Thyroid gland (tissue), 4 donors: ENCODE results near the gene C17orf50. TPM values are rescaled to one million over a fixed set of nuclear protein-coding genes. Genes with fewer than 3 reads are reported as not detected.

Experiments
- DNase-seq, 2 donors: peaks; one replicate each; pipeline ENCODE4 v3.0.0-alpha.2; 2019
- H3K27ac ChIP-seq, 3 donors: fragments of 200-600 bp; sonication (generic); 1 replicate in 2 of 3; 2 replicates in 1 of 3; pipeline ENCODE4 v1.5.1; 2016 to 2019; ENCODE audit warnings: mild to moderate bottlenecking in 1 of 3, moderate library complexity in 1 of 3
- H3K27me3 ChIP-seq: fragments of 200-600 bp; sonication (generic); one replicate; pipeline ENCODE4 v1.5.1; 2019
- H3K36me3 ChIP-seq, 2 donors: fragments of 200-600 bp; sonication (generic); one replicate each; pipeline ENCODE4 v1.5.1; 2016 to 2019
- H3K4me1 ChIP-seq, 2 donors: fragments of 200-600 bp; sonication (generic); one replicate each; pipeline ENCODE4 v1.5.1; 2017 to 2019
- H3K4me3 ChIP-seq, 3 donors: fragments of 200-600 bp; sonication (generic); replicated peaks in 1 of 3; 1 replicate in 2 of 3; 2 replicates in 1 of 3; pipeline ENCODE4 v1.5.1; 2016; ENCODE audit warnings: mild to moderate bottlenecking in 1 of 3
- H3K9me3 ChIP-seq: fragments of 200-600 bp; sonication (generic); one replicate; pipeline ENCODE4 v1.5.1; 2017
- POLR2A ChIP-seq, 2 donors: fragments of 450-650 bp; IDR thresholded peaks; one replicate each; pipeline ENCODE4 v1.6.1; 2017; ENCODE audit warnings: antibody characterized with exemption in 2 of 2, mild to moderate bottlenecking in 2 of 2, moderate library complexity in 1 of 2
- WGBS, 2 donors: methylation state at CpG; one replicate each; pipeline ENCODE4 v1.1.5; 2017; 5-methylcytosine and 5-hydroxymethylcytosine counted together
- intact Hi-C: fragments of 100-400 bp; cut with DNase I; formaldehyde crosslinking; loops from one replicate; pipeline ENCODE4 v1.15.1; 2023
- total RNA-seq, 4 donors: library from RNA; depleted of rRNA; stranded (reverse); fragments of >200 nt; gene quantifications; one replicate each; pipeline ENCODE4 v1.2.3, GENCODE V29; 2016
- TF ChIP-seq, protein P1 (sequence below), 6 experiments: fragments of 200-600 bp in 3 of 6; fragments of 450-650 bp in 3 of 6; sonication (generic) in 3 of 6; IDR thresholded peaks; one replicate each; pipeline ENCODE4 v1.5.1; 2016 to 2019; ENCODE audit warnings: antibody characterized with exemption in 6 of 6, mild to moderate bottlenecking in 2 of 6, inconsistent platforms in 1 of 6, moderate library complexity in 1 of 6

The C17orf50 gene
- total RNA-seq, 4 donors from 2014 or later = 0.40 TPM; not detected in 3

DNA sequence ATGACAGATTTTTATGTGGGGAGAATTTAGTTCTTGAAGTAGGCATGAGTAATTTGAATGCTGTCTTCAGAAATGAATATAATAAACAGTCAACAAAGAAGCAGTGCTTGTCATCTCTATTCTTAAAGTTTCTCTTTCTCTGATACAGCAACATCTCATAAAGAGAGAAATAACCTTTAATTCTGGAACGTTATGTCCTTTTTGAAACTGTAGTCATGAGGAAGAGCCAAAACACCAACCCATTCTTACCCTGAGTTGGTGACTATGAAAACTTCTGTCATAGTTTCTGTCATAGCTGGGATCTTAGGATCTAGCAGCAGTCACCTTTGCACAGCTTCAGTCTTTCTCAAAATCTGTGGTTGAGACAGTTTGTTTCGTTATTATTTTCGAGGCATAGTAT, 44.5 kb upstream of the C17orf50 start:
- Histone ChIP-seq H3K36me3 (no peaks in the 10 kb centered on the region), H3K27ac (peak overlapping the region; percentile 53 to 77 (median 56)), H3K9me3 (no peaks in the 10 kb centered on the region), H3K27me3 (no peaks in the 10 kb centered on the region), H3K4me3 (no peak overlapping the region), H3K4me1 (peaks cover 22 to 35% of the 10 kb centered on the region in 2 donors)
- 83 to 88% methylated on average over 3 of the region's 3 CpGs for WGBS, 2 donors
- intact Hi-C loops = no loop called here
- no peak for TF ChIP-seq POLR2A (IDR thresholded peaks at IDR 0.05)
- DNase-seq = no peak

DNA sequence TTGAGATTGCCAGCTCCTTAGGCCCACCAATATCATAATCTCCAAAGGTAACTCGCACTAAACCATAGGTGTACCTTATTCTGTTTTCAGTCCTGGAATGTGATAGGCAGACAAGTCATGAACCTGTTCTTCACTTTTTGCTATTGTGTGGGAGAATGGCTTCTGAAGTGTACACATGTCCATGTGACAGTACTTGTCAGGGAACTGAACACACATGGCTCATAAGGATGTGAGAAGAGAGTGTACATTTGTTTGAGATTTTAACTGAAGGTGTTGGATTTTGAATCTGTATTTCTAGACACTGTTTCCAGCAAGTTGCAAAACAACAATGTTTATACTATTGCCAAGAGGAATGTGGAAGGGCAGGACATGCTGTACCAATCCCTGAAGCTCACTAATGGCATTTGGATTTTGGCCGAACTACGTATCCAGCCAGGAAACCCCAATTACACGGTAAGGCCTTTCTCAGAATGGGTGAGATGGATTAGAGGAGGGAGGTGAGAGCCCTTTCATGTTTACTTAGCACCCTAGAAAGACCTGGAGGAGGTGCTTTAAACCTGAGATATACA, 43.7 kb upstream of the C17orf50 start:
- Histone ChIP-seq H3K4me3 (no peak overlapping the region), H3K27me3 (no peaks in the 10 kb centered on the region), H3K27ac (peak overlapping the region; percentile 53 to 82 (median 79)), H3K36me3 (no peaks in the 10 kb centered on the region), H3K9me3 (no peaks in the 10 kb centered on the region), H3K4me1 (peaks cover 22 to 35% of the 10 kb centered on the region in 2 donors)
- WGBS, 2 donors = 56 to 70% methylated on average over 4 of the region's 4 CpGs
- DNase-seq = peak; percentile 37 to 60
- TF ChIP-seq POLR2A (IDR thresholded peaks at IDR 0.05) = no peak
- TF ChIP-seq, protein P1, sequence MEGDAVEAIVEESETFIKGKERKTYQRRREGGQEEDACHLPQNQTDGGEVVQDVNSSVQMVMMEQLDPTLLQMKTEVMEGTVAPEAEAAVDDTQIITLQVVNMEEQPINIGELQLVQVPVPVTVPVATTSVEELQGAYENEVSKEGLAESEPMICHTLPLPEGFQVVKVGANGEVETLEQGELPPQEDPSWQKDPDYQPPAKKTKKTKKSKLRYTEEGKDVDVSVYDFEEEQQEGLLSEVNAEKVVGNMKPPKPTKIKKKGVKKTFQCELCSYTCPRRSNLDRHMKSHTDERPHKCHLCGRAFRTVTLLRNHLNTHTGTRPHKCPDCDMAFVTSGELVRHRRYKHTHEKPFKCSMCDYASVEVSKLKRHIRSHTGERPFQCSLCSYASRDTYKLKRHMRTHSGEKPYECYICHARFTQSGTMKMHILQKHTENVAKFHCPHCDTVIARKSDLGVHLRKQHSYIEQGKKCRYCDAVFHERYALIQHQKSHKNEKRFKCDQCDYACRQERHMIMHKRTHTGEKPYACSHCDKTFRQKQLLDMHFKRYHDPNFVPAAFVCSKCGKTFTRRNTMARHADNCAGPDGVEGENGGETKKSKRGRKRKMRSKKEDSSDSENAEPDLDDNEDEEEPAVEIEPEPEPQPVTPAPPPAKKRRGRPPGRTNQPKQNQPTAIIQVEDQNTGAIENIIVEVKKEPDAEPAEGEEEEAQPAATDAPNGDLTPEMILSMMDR (IDR thresholded peaks at IDR 0.05) = no peak
- intact Hi-C loops = no loop called here

DNA sequence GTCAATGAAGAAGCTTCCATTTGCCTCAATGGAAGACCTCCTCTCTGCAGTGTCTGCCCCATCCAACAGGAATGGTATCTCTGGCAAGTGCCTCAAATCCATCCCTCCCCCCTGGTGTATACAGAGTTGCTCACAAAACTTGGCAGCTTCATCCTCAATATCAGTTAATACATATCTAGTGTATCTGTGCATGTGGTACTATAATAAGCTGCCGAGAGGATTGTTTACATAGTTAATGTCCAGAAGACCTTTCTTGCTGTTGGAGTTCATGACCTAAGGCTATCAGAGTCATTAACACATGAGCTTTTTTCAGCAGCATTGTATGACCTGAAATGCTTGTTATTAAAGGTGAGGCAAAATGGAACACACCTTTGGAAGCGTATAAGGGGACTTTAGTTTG, 43.2 kb upstream of the C17orf50 start:
- H3K27ac ChIP-seq = peak overlapping the region; percentile 53 to 82 (median 79)
- intact Hi-C loops = no loop called here
- WGBS, 2 donors = 75% methylated on average over 2 of the region's 2 CpGs
- peaks cover 22 to 35% of the 10 kb centered on the region in 2 donors for H3K4me1 ChIP-seq
- H3K36me3 ChIP-seq = no peaks in the 10 kb centered on the region
- H3K9me3 ChIP-seq = no peaks in the 10 kb centered on the region
- H3K27me3 ChIP-seq = no peaks in the 10 kb centered on the region
- H3K4me3 ChIP-seq = no peak overlapping the region
- no peak for DNase-seq
- TF ChIP-seq, protein P1 (IDR thresholded peaks at IDR 0.05) = no peak
- no peak for TF ChIP-seq POLR2A (IDR thresholded peaks at IDR 0.05)

DNA sequence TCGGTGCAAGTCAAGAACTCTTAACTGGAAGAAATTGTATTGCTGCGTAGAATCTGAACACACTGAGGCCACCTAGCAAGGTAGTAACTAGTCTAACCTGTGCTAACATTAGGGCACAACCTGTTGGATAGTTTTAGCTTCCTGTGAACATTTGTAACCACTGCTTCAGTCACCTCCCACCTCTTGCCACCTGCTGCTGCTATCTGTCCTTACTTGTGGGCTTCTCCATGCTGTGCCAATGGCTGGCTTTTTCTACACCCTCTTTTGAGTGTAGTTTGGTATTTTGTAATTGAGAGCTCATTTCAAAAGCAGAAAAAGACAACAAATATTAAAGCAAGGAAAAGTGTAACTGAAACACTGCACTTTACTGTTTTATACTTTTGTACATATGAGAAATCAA, 37.0 kb upstream of the C17orf50 start:
- Histone ChIP-seq H3K36me3 (peaks cover 19 to 25% of the 10 kb centered on the region in 2 donors), H3K27ac (no peak overlapping the region), H3K4me3 (no peak overlapping the region), H3K27me3 (no peaks in the 10 kb centered on the region), H3K4me1 (peaks cover 10 to 18% of the 10 kb centered on the region in 2 donors), H3K9me3 (no peaks in the 10 kb centered on the region)
- no peak for DNase-seq
- 95 to 98% methylated on average over 2 of the region's 2 CpGs for WGBS, 2 donors
- no peak for TF ChIP-seq POLR2A (IDR thresholded peaks at IDR 0.05)
- TF ChIP-seq, protein P1 (IDR thresholded peaks at IDR 0.05) = no peak
- intact Hi-C loops = no loop called here

DNA sequence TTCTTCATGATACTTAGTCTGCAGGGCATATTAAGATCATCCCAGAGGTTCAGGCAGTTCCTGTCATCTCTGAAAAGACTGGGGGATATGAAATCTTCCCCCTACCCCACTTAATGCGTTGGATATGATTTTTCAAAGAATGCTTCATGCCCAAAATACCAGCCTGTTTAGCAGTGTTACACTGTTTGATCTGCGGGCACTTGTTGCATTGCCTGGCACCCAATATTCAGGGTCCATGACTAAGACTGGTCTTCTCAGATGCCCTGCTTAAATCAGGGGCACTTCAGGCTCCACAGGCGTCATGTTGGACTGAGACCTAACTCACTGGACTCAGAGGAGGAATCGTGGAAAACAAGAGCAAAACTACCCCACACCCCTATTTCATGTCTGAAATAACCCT, 35.6 kb upstream of the C17orf50 start:
- H3K4me1 ChIP-seq = peaks cover 10 to 18% of the 10 kb centered on the region in 2 donors
- no peak overlapping the region for H3K27ac ChIP-seq
- intact Hi-C loops = no loop called here
- 95 to 100% methylated on average over 4 of the region's 4 CpGs for WGBS, 2 donors
- H3K27me3 ChIP-seq = no peaks in the 10 kb centered on the region
- no peak overlapping the region for H3K4me3 ChIP-seq
- no peaks in the 10 kb centered on the region for H3K9me3 ChIP-seq
- DNase-seq = no peak
- TF ChIP-seq, protein P1 (IDR thresholded peaks at IDR 0.05) = no peak
- no peak for TF ChIP-seq POLR2A (IDR thresholded peaks at IDR 0.05)
- peaks cover 19 to 25% of the 10 kb centered on the region in 2 donors for H3K36me3 ChIP-seq
